ENCODE data around the gene KAT8.
"Not testable (repeated sequence)": the region's sequence is repeated elsewhere in the genome, so short reads cannot be mapped to it uniquely, and the experiment has no call there.

Gene KAT8

DNA sequence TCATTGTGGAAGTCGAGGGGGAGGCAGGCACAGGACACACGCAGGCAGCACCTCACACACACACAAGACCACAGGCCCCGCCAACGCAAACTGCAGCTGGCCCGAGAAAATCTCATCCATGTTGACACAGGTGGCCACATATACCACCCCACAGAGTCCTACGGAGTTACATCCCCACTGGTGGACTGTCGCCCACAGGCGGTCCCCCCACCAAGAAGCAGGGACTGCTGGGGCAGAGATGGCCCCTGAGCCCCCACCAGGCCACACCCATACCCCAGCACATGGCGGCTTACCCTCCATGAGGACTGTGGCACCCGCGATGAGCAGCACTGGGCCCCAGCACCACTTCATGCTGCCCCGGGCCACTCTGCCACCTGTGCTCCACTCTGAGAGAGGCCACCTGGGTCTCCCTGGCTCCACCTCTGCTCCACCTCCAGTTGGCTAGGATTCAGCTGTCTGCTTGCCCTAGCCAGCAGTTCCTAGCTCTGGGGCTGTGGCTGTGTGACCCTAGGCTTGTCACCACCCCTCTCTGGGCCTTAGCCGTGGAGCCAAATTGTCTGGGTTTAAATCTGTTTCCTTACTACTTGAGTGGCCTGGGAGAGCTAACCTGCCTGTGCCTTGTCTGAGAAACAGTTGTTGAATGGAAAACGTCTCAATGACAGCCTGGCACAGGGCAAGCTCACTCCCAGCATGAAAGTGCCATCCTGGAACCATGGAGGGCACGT lies 28.8 kb upstream of the KAT8 start, which contains the start of gene PRSS53:
PRSS53 (minus strand) TSS at position 485 of the 725 bp plus-strand sequence; CDS start at position 351, 134 bp downstream.
- intact Hi-C loops (cut with micrococcal nuclease): no loop called here
- H3K4me3 Mint-ChIP-seq: no peak within 1 kb of the TSS
- H3K9me3 Mint-ChIP-seq: no peaks in the 10 kb centered on the region

DNA sequence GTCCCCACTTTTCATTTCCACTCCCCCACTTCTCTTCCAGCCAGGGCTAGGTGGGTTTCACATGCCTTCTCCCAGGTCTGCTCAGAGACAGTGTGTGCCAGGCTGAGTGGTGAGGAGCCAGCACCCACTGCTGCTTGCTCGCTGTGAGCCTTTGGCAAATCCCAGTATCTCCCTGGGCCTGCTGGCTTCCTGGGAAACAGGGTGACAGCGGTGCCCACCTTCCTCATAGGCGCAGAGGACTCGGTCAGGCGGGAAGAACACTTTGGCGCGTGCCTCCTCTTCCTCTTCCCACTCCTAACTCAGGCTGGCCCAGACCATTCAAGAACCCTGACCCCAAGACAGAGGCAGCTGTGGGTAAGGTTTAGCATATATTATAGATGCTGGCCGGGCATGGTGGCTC lies 28.3 kb upstream of the KAT8 start:
- intact Hi-C loops (cut with micrococcal nuclease): no loop called here
- Mint-ChIP-seq H3K36me3 (ENCODE audit: low read depth) (peaks cover 85% of the 10 kb centered on the region), H3K4me3 (no peak overlapping the region), H3K9me3 (no peaks in the 10 kb centered on the region), H3K27ac (no peak overlapping the region), H3K4me1 (ENCODE audit: low read depth) (peaks cover 22% of the 10 kb centered on the region), H3K27me3 (no peaks in the 10 kb centered on the region)

More for the DNA sequence above, 28.8 kb upstream of the KAT8 start, which contains the start of gene PRSS53:
- H3K4me1 Mint-ChIP-seq (ENCODE audit: low read depth): peaks cover 16% of the 10 kb centered on the region
- no peak within 1 kb of the TSS for H3K27ac Mint-ChIP-seq
- no peaks in the 10 kb centered on the region for H3K27me3 Mint-ChIP-seq
- peaks cover 87% of the 10 kb centered on the region for H3K36me3 Mint-ChIP-seq (ENCODE audit: low read depth)

DNA sequence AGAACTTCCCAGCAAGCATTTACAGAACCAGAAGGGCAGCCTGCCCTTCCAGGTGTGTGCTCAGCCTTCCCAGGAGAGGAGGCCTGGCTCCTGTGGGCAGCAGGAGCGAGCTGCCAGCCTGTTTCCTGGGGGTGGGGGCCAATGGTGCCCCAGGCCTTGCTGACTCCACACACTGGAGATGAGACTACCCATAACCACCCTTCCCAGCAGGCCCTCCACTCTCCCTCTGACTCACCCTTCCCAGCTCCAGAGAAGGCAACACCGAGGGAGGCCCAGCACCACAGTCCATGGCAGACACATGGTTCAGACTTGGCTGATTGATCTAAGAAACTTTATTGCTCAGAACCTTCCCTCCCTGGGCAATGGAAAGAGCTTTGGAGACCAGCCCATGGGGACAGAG lies 26.9 kb upstream of the KAT8 start:
- H3K27ac Mint-ChIP-seq: no peak overlapping the region
- no peaks in the 10 kb centered on the region for H3K9me3 Mint-ChIP-seq
- no peak overlapping the region for H3K4me3 Mint-ChIP-seq
- intact Hi-C loops (cut with micrococcal nuclease): loop anchor here (10.0 kb wide), 2 partner anchors 136 to 354 kb away; partner anchors contain the start of genes SETD1A and ZNF843
- no peaks in the 10 kb centered on the region for H3K27me3 Mint-ChIP-seq
- peaks cover 75% of the 10 kb centered on the region for H3K36me3 Mint-ChIP-seq (ENCODE audit: low read depth)
- peaks cover 27% of the 10 kb centered on the region for H3K4me1 Mint-ChIP-seq (ENCODE audit: low read depth)

DNA sequence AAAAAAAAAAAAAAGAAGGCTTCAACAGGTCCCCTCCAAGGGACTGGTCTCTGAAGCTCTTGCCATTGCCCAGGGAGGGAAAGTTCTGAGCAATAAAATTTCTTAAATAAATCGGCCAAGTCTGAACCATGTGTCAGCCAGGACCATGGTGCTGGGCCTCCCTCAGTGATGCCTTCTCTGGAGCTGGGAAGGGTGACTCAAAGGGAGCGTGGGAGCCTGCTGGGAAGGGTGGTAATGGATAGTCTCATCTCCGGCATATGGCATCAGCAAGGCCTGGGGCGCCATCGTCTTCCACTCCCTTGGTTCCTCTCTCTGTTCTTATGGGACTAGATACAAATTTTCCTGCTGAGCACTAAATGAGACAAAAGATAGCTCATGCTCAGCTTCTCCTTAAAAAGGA lies 25.1 kb upstream of the KAT8 start:
- intact Hi-C loops (cut with micrococcal nuclease): loop anchor here (10.0 kb wide), 2 partner anchors 138 to 352 kb away; partner anchors contain the start of genes SETD1A and ZNF843
- no peak overlapping the region for H3K27ac Mint-ChIP-seq
- H3K9me3 Mint-ChIP-seq: no peaks in the 10 kb centered on the region

DNA sequence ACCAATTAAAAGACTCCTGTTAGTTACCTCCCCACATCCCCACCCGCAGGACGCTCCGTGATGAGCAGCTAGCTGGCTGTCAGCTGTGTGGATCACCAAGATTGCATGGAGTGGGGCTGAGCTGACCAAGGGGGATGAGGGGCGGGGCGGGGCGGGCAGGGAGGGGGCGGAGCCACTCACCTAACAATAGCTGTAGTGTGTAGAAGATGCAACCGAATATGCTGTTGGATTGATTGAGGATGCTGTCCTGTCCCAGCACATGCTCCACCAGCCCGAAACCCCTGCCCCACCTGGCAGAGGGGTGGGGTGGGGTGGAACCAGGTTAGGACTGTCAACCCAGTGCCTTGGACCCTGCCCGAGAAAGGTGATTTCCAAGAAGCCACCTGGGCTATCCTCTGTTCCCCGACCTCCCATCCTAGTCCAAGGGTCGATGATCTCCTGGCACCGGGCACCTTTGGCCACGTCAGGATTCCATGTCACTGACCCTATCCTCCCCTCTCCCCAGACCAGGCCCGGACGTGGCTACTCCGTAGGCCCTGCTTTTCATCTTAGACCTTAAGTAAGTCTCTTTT lies 24.2 kb upstream of the KAT8 start:
- Mint-ChIP-seq H3K27me3 (no peaks in the 10 kb centered on the region), H3K4me3 (peak overlapping the region; percentile 44), H3K27ac (no peak overlapping the region), H3K4me1 (ENCODE audit: low read depth) (peaks cover 37% of the 10 kb centered on the region), H3K36me3 (ENCODE audit: low read depth) (peaks cover 49% of the 10 kb centered on the region), H3K9me3 (no peaks in the 10 kb centered on the region)
- intact Hi-C loops (cut with micrococcal nuclease): loop anchor here (10.0 kb wide), 2 partner anchors 138 to 352 kb away; partner anchors contain the start of genes SETD1A and ZNF843

More for the DNA sequence above, 25.1 kb upstream of the KAT8 start:
- Mint-ChIP-seq H3K4me1 (ENCODE audit: low read depth) (peaks cover 37% of the 10 kb centered on the region), H3K36me3 (ENCODE audit: low read depth) (peaks cover 58% of the 10 kb centered on the region), H3K27me3 (no peaks in the 10 kb centered on the region), H3K4me3 (no peak overlapping the region)

DNA sequence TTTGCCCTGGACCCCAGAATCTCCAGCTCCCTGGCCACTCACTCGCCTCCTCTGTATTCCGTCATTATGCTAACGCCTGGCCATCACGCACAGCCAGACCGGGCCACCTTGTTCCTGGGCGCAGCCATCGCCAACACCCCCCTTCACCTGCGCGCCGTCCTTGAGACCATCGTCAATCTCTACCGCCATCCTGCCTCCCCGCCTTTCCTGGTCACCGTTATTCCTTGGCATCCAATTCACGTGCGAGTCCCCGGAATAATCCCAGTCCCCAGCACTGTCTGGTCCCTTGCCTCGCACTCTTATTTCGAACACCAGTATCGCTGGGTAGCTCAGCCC lies 23.4 kb upstream of the KAT8 start:
- Mint-ChIP-seq H3K36me3 (ENCODE audit: low read depth) (peaks cover 41% of the 10 kb centered on the region), H3K4me1 (ENCODE audit: low read depth) (peaks cover 37% of the 10 kb centered on the region), H3K27me3 (no peaks in the 10 kb centered on the region), H3K4me3 (peak overlapping the region; percentile 88), H3K27ac (peak overlapping the region; percentile 83), H3K9me3 (no peaks in the 10 kb centered on the region)
- intact Hi-C loops (cut with micrococcal nuclease): loop anchor here (2.0 to 10.0 kb wide), 4 partner anchors 19 to 351 kb away; partner anchors contain the start of genes SETD1A, STX4, ZNF646 and ZNF668

DNA sequence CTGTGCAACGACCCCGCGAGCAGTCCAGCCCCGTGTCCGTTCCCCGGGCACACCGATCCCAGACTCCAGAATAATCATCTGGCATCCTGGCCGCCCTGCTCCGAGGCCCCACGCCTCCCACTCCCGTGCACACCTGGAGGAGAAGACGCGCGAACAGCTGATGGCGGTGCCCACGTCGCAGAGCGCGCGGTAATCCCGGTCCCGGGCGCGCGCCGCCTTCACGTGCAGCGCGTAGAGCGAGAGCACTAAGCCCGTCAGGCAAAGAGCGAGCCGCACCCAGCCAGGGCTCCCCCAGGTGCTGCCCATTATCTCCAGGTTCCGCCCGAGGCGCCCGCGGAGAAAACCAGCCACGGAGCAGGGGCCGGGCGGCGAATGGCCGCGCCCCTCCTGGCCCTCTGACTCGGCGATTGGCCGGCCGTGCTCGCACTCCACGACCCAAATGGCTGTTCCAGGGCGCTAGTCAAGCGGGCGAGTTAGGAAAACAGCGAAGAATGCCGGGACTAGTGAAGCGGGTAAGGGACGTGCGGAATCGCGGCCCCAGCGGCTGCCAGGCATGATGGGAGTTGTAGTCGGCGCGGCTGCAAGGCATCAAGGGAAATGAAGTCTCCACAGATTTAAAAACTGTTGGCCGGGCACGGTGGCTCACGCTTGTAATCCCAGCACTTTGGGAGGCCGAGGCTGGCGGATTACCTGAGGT lies 22.9 kb upstream of the KAT8 start, which contains the start of gene VKORC1:
VKORC1 (minus strand) TSS at position 374 of the 697 bp plus-strand sequence; CDS start at position 306, 68 bp downstream.
- Mint-ChIP-seq H3K4me1 (ENCODE audit: low read depth) (peaks cover 37% of the 10 kb centered on the region), H3K9me3 (peaks cover under 1% of the 10 kb centered on the region), H3K27me3 (no peaks in the 10 kb centered on the region), H3K36me3 (ENCODE audit: low read depth) (peaks cover 36% of the 10 kb centered on the region), H3K4me3 (peak within 1 kb of the TSS; percentile 88), H3K27ac (peak within 1 kb of the TSS; percentile 83)
- intact Hi-C loops (cut with micrococcal nuclease): loop anchor here (1.0 to 10.0 kb wide), 5 partner anchors 20 to 350 kb away; partner anchors contain the start of genes HSD3B7, SETD1A, STX4 and ZNF646

DNA sequence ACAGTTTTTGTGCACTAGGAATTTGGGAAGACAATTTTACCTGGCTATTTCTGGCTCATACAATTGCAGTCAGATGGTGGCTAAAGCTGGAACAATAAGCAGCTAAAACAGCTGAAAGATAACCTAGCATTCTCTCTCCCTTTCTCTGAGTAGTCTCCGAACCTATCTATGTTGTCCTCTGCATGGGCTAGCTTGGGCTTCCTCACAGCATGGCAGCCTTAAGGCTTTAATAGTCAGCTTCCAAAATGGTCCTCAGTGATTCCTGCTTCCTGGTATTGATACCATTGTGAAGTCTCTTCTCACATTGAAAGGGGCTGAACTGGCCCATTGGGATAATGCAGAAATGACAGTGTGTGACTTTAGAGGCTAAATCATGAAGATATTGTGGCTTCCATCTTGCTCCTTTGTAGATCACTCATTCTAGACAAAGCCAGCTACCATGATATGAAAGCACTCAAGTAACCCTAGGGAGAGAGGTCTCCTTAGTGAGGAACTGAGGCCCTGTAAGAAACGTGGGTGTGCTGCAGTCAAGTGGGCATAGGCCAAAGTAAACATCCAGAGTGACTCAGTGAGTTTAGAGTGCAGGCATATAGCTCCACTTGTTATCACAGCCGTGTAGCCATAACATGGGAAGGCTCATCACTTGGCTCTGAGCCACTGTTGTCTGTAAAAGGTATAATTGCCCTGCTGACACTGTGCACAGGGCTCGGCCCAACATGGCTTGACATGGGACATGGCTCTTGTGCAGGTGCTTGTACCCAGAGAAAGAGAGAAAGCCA lies 17.4 kb upstream of the KAT8 start:
- intact Hi-C loops (cut with micrococcal nuclease): loop anchor here (10.0 kb wide), 2 partner anchors 145 to 345 kb away; partner anchors contain the start of genes SETD1A and ZNF843
- H3K36me3 Mint-ChIP-seq (ENCODE audit: low read depth): no peaks in the 10 kb centered on the region
- no peak overlapping the region for H3K4me3 Mint-ChIP-seq
- peaks cover 14% of the 10 kb centered on the region for H3K4me1 Mint-ChIP-seq (ENCODE audit: low read depth)
- peaks cover 9% of the 10 kb centered on the region for H3K9me3 Mint-ChIP-seq
- H3K27ac Mint-ChIP-seq: no peak overlapping the region
- H3K27me3 Mint-ChIP-seq: no peaks in the 10 kb centered on the region

DNA sequence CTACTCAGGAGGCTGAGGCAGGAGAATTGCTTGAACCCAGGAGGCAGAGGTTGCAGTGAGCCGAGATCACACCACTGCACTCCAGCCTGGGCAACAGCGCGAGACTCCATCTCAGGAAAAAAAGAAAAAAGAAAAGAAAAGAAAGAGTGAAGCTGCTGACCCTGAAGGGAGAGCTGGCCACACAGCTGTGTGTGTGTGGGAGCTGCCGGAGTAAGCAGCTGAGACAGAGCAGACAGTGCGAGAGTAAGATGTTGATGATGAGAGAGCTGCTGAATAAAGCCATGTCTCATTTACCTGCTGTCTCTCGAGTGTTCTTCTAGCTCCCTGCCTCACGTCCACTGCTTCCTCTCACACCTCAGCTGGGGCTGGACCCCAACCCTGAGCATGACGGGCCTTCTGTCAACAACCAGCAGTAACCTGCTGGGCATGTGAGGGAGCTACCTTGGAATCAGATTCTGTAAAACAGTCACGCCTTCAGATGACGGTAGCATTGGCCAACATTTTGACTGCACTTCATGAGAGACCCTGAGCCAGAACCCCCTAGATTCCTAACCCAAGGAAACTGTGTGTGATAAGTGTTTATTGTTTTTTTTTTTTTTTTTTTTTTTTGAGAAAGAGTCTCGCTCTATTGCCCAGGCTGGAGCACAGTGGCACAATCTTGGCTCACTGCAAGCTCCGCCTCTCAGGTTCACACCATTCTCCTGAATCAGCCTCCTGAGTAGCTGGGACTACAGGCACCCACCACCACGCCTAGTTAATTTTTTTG lies 16.4 kb upstream of the KAT8 start:
- H3K27me3 Mint-ChIP-seq; H3K4me3 Mint-ChIP-seq; intact Hi-C loops (cut with micrococcal nuclease); H3K27ac Mint-ChIP-seq; H3K36me3 Mint-ChIP-seq (ENCODE audit: low read depth); H3K9me3 Mint-ChIP-seq: not testable (repeated sequence)
- H3K4me1 Mint-ChIP-seq (ENCODE audit: low read depth): peaks cover 11% of the 10 kb centered on the region

DNA sequence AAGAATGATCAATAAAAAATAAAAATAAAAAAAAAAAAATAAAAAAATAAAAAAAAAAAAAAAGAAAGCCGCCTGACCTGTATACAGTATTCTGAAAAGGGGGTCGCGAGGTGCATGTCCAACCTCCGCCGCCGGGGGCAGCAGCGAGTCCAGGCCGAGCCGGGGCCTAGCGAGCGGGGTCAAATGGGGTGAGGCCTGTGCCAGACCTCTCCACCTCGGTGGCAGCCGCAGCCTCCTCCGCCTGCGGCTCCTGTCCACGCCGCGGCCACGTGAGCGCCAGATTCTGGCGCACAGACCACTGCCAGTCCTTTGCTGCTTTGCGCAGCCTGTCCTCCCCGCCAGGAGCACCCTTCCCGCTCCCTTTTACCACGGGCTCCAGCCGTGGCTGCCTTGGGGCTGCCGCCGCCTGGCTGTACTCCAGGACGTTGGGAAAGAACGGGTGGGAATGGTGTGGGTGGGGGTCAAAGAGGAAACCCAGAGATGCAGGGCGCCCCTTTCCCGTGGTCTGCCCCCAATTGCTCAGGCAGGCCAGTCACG lies 11.7 kb upstream of the KAT8 start:
- Mint-ChIP-seq H3K9me3 (no peaks in the 10 kb centered on the region), H3K4me3 (peak overlapping the region; percentile 56), H3K27ac (peak overlapping the region; percentile 83), H3K4me1 (ENCODE audit: low read depth) (peaks cover 34% of the 10 kb centered on the region), H3K36me3 (ENCODE audit: low read depth) (peaks cover 23% of the 10 kb centered on the region), H3K27me3 (no peaks in the 10 kb centered on the region)
- intact Hi-C loops (cut with micrococcal nuclease): loop anchor here (5.0 kb wide), 2 partner anchors 33 to 37 kb away; partner anchors contain the start of genes ZNF646 and ZNF668

DNA sequence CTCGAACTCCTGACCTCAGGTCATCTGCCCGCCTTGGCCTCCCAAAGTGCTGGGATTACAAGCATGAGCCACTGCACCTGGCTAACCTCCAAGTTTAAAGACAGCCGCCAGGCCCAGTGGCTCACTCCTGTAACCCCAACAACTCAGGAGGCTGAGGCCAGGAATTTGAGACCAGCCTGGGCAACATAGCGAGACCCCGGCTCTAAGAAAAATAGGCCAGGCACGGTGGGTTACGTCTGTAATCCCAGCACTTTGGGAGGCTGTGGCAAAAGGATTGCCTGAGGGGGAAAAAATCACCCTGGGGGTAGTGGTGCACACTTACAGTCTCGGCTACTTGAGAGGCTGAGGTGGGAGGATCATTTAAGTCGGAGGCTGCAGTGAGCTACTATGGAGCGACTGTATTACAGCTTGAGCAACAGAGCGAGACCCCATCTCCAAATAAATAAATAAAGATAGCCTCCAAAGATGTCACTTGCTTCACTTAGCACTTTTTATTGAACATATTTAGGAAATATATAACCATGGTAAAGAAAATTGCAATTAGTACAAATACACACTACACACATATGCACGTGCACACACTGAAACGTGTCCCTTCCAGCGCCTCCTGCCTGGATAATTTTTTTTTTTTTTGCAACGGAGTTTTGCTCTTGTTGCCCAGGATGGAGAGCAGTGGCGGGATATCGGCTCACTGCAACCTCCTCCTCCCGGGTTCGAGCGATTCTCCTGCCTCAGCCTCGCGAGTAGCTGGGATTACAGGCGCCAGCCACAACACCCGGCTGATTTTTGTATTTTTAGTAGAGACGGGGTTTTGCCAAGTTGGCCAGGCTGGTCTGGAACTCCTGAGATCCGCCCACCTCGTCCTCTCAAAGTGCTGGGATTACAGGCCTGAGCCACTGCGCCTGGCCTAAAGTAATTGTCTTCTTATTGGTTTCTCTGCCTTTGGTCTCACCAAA lies 10.7 kb upstream of the KAT8 start:
- H3K27ac Mint-ChIP-seq: peak overlapping the region; percentile 83
- peaks cover 44% of the 10 kb centered on the region for H3K4me1 Mint-ChIP-seq (ENCODE audit: low read depth)
- no peaks in the 10 kb centered on the region for H3K27me3 Mint-ChIP-seq
- H3K4me3 Mint-ChIP-seq: no peak overlapping the region
- H3K9me3 Mint-ChIP-seq: no peaks in the 10 kb centered on the region
- peaks cover 33% of the 10 kb centered on the region for H3K36me3 Mint-ChIP-seq (ENCODE audit: low read depth)
- intact Hi-C loops (cut with micrococcal nuclease): loop anchor here (5.0 kb wide), 2 partner anchors 34 to 36 kb away; partner anchors contain the start of genes ZNF646 and ZNF668
